Neural progenitor cell (in vitro differentiated cells): Measurements from ENCODE around the gene ANKFY1.

Experiments
- CTCF ChIP-seq: fragments of 200-600 bp; sonication (generic); IDR thresholded peaks from 2 replicates; pipeline ENCODE4 v1.5.1; 2017; ENCODE audit warnings: antibody characterized with exemption, mild to moderate bottlenecking
- EZH2 ChIP-seq: fragments of 200-600 bp; sonication (generic); IDR thresholded peaks from 2 replicates; pipeline ENCODE4 v1.6.1; 2017; ENCODE audit warnings: antibody characterized with exemption, mild to moderate bottlenecking, moderate library complexity
- EZH2phosphoT487 ChIP-seq: fragments of 200-600 bp; sonication (generic); IDR thresholded peaks from 2 replicates; pipeline ENCODE4 v1.6.1; 2017; ENCODE audit warnings: antibody characterized with exemption

GRCh38 chr17:4147751-4148310, 115.9 kb downstream of the ANKFY1 start:
- no peak for TF ChIP-seq CTCF
- TF ChIP-seq EZH2phosphoT487 = no peak
- TF ChIP-seq EZH2 = no peak
